GM19372 (cell line): Measurements from ENCODE around the gene PDE6D.

Experiments used
- ATAC-seq: cut with Tn5 transposase; IDR thresholded peaks from one replicate; pipeline ENCODE4 v1.9.1; 2021; ENCODE audit warnings: mild to moderate bottlenecking, low read depth, moderate library complexity; ENCODE audit not compliant: unreplicated experiment

PDE6D gene

GRCh38 chr2:231685349-231686191, 95.5 kb downstream of the PDE6D start:
- no peak for ATAC-seq

DNA sequence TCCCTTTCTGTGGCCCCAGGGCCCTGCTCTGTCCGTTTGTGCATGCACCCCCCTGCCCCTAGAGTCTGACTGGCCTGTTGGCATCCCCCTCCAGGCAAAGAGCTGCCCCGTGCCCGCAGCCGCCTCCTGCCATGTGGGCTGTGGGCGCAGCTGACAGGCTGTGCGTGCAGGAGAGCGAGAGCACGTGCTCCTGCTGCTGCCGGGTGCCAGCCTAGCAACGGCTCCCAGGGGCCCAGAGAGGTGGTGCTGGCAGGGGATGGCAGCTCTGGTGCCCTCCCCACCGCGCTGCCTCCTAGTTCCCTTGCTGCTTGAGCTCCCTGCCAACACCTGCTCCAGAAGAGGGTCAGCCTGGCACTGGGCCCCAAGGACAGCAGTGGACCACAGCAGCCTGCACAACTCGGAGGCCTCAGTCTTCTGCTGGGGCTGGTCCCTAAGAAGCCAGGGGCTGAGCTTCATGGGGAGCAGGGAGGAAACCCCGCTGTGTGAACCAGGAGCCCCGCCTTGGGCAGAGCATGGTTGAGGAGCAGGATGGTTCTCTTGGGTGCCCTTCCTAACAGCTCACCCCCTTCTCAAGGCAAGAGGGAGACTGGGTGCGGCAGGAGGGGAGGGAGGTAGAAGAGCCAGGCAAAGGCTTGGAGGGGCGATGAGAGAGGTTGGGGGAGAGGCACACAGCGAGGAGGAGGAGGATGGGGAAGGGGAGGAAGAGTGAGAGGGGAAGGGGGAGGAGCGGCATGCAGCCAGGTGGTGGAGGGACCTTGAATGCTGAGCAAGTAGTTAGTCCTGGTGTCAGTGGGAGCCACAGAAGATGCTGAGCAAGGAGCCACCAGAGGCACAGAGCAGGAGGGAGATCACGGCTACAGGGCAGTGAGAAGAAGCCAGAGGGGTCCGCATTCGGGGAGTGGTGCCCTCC, 96.5 kb downstream of the PDE6D start:
- no peak for ATAC-seq

- no peak for ATAC-seq
These were observed 97.5 kb downstream of the PDE6D start for GRCh38 chr2:231683292-231684235.

DNA sequence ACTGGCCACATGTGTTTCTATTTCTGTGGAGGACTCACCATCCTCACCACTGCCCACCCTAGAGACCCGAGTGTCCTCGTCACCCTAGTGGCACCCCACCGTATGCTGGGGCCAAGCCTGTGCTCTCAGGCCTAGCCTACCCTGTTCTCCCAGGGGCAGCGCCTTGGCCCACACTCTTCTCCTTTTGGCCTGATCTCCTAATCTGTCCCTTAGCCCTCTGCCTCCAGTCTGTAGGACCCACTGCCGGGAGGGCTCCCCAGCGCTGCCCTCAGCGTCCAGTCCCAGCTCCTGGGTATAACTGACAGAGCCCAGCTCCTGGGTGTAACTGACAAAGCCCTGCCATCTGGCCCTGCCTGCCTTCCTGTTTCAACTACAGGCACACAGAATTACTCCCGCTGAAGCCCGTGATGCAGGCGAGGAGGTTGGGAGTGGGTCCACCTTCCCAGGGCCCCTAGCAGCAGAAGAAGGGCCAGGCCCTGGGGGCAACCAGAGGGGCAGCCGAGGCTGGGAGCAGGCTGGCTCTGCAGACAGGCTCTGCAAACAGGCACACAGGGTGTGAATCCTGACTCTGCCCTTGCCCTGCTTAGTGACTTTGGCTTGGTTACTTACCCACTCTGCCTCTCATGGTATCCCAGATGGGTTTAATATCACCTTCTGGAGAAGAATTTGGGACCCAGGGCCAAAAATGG, 98.3 kb downstream of the PDE6D start:
- ATAC-seq: no peak
